ENCODE measurements around the gene FOXP1.

FOXP1 gene

GRCh38 chr3:71533588-71533987 lies 49.9 kb downstream of the FOXP1 start:
- TF ChIP-seq CTCF (IDR thresholded peaks at IDR 0.05; ENCODE audit: insufficient read depth, low read length, poor library complexity, severe bottlenecking): no peak
- TF ChIP-seq EZH2phosphoT487 (conservative IDR thresholded peaks at IDR 0.05; ENCODE audit: low read length): no peak
- no peak overlapping the region for H3K27ac ChIP-seq (ENCODE audit: low read depth, low read length)
- H3K9ac ChIP-seq (ENCODE audit: low read length): no peak overlapping the region
- H3K9me2 ChIP-seq (replicated peaks; ENCODE audit: insufficient read depth, low read length): no peaks in the 10 kb centered on the region
- no peak overlapping the region for H3K4me2 ChIP-seq (ENCODE audit: low read depth, low read length, poor library complexity, severe bottlenecking)
- no peak overlapping the region for H2AFZ ChIP-seq (ENCODE audit: low read depth, low read length, severe bottlenecking)
- no peaks in the 10 kb centered on the region for H3K36me3 ChIP-seq (ENCODE audit: low read length)
- no peaks in the 10 kb centered on the region for H3K79me2 ChIP-seq (ENCODE audit: insufficient read depth, low read length)
- H3F3A ChIP-seq (ENCODE audit: insufficient read depth): no peaks in the 10 kb centered on the region
- no peaks in the 10 kb centered on the region for H3K9me3 ChIP-seq (ENCODE audit: insufficient read depth, low read length)
- no peaks in the 10 kb centered on the region for H3K27me3 ChIP-seq (ENCODE audit: low read length)
- no peak overlapping the region for H3K4me3 ChIP-seq (ENCODE audit: insufficient read depth, low read length, poor library complexity, severe bottlenecking)
- H4K20me1 ChIP-seq (ENCODE audit: low read depth, low read length): no peaks in the 10 kb centered on the region

GRCh38 chr3:71532639-71533395 lies 50.7 kb downstream of the FOXP1 start:
- Histone ChIP-seq H2AFZ (ENCODE audit: low read depth, low read length, severe bottlenecking) (no peak overlapping the region), H4K20me1 (ENCODE audit: low read depth, low read length) (no peaks in the 10 kb centered on the region), H3K9me2 (replicated peaks; ENCODE audit: insufficient read depth, low read length) (no peaks in the 10 kb centered on the region), H3K36me3 (ENCODE audit: low read length) (no peaks in the 10 kb centered on the region), H3K4me3 (ENCODE audit: insufficient read depth, low read length, poor library complexity, severe bottlenecking) (no peak overlapping the region), H3K9ac (ENCODE audit: low read length) (no peak overlapping the region), H3K79me2 (ENCODE audit: insufficient read depth, low read length) (no peaks in the 10 kb centered on the region), H3F3A (ENCODE audit: insufficient read depth) (no peaks in the 10 kb centered on the region), H3K27me3 (ENCODE audit: low read length) (no peaks in the 10 kb centered on the region), H3K4me2 (ENCODE audit: low read depth, low read length, poor library complexity, severe bottlenecking) (no peak overlapping the region), H3K9me3 (ENCODE audit: insufficient read depth, low read length) (no peaks in the 10 kb centered on the region), H3K27ac (ENCODE audit: low read depth, low read length) (no peak overlapping the region)
- TF ChIP-seq EZH2phosphoT487 (conservative IDR thresholded peaks at IDR 0.05; ENCODE audit: low read length): no peak
- TF ChIP-seq CTCF (IDR thresholded peaks at IDR 0.05; ENCODE audit: insufficient read depth, low read length, poor library complexity, severe bottlenecking): no peak

- H3K9me2 ChIP-seq (replicated peaks; ENCODE audit: insufficient read depth, low read length): no peaks in the 10 kb centered on the region
- no peaks in the 10 kb centered on the region for H3K79me2 ChIP-seq (ENCODE audit: insufficient read depth, low read length)
- H3K36me3 ChIP-seq (ENCODE audit: low read length): no peaks in the 10 kb centered on the region
- H3K27me3 ChIP-seq (ENCODE audit: low read length): no peaks in the 10 kb centered on the region
- no peak overlapping the region for H3K9ac ChIP-seq (ENCODE audit: low read length)
- H3K4me3 ChIP-seq (ENCODE audit: insufficient read depth, low read length, poor library complexity, severe bottlenecking): no peak overlapping the region
- no peak overlapping the region for H3K27ac ChIP-seq (ENCODE audit: low read depth, low read length)
- no peak overlapping the region for H2AFZ ChIP-seq (ENCODE audit: low read depth, low read length, severe bottlenecking)
- no peaks in the 10 kb centered on the region for H3K9me3 ChIP-seq (ENCODE audit: insufficient read depth, low read length)
- no peak for TF ChIP-seq CTCF (IDR thresholded peaks at IDR 0.05; ENCODE audit: insufficient read depth, low read length, poor library complexity, severe bottlenecking)
- TF ChIP-seq EZH2phosphoT487 (conservative IDR thresholded peaks at IDR 0.05; ENCODE audit: low read length): no peak
- H3K4me2 ChIP-seq (ENCODE audit: low read depth, low read length, poor library complexity, severe bottlenecking): no peak overlapping the region
- no peaks in the 10 kb centered on the region for H3F3A ChIP-seq (ENCODE audit: insufficient read depth)
- H4K20me1 ChIP-seq (ENCODE audit: low read depth, low read length): no peaks in the 10 kb centered on the region
These were observed 52.5 kb downstream of the FOXP1 start for GRCh38 chr3:71530903-71531530.

All from SU-DHL-6 (cell line).